Hepatocyte (in vitro differentiated cells): Measurements from ENCODE around the gene FABP3.

Source experiments
- CTCF ChIP-seq: fragments of 200-600 bp; sonication (generic); IDR thresholded peaks from 2 replicates; pipeline ENCODE4 v1.5.1; 2016; ENCODE audit warnings: antibody characterized with exemption, mild to moderate bottlenecking; ENCODE audit not compliant: poor library complexity
- EZH2 ChIP-seq: fragments of 200-600 bp; sonication (generic); IDR thresholded peaks from 2 replicates; pipeline ENCODE4 v1.6.1; 2016; ENCODE audit warnings: antibody characterized with exemption, mild to moderate bottlenecking, borderline replicate concordance
- EZH2phosphoT487 ChIP-seq: fragments of 200-600 bp; sonication (generic); IDR thresholded peaks from one replicate; pipeline ENCODE4 v1.6.1; 2018; ENCODE audit warnings: antibody characterized with exemption, mild to moderate bottlenecking, low read depth, moderate library complexity; ENCODE audit not compliant: unreplicated experiment, severe bottlenecking

DNA sequence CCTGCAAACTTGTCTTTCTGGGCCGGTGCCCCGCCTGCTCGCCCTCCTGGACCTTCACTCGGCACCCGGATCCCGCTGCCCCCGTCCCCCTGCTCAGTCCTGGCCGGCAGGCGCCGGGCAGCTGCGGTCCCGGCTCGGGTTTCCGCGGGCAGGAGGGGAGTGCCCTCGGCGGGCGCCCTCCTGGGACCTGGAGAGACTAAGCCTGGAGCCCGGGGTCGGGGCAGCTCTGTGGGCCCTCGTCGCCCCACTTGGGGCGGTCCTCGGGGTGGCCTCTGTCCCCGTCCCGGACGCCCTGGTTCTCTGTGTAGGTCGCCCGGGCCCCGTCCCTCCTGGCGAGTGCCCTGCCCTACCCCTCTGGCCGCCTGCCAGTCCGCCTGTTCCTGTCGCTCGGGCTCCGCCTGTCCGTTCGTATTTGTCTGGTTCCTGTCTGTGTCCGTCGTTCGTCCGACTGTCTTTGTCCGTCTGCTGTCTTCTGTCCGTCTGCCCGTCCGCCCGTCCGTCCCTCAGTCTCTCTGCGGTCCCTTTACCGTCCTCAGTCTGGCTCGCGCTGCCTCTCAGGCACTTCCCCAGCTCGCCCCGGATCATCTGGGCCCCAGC is 40.6 kb upstream of the FABP3 start:
- TF ChIP-seq CTCF (peak; percentile 1), EZH2phosphoT487 (no peak), EZH2 (no peak)
